Colonic mucosa (tissue), 4 donors: ENCODE data around the gene WDCP. TPM values are rescaled to one million over a fixed set of nuclear protein-coding genes. Genes with fewer than 3 reads are reported as not detected.
"Not testable (repeated sequence)": the region's sequence is repeated elsewhere in the genome, so short reads cannot be mapped to it uniquely, and the experiment has no call there.

ENCODE experiments used
- DNase-seq: peaks from one replicate; pipeline ENCODE4 v3.0.0-alpha.2; 2020
- H3K27ac ChIP-seq: fragments of 200-600 bp; one replicate; pipeline ENCODE4 v1.8.0; 2021
- H3K27me3 ChIP-seq: fragments of 200-600 bp; one replicate; pipeline ENCODE4 v1.8.0; 2021
- H3K36me3 ChIP-seq: fragments of 200-600 bp; one replicate; pipeline ENCODE4 v1.8.0; 2021
- H3K4me1 ChIP-seq: fragments of 200-600 bp; one replicate; pipeline ENCODE4 v1.8.0; 2021; ENCODE audit warnings: mild to moderate bottlenecking
- H3K4me3 ChIP-seq: fragments of 200-600 bp; one replicate; pipeline ENCODE4 v1.8.0; 2021
- H3K9ac ChIP-seq, 2 donors: one replicate each; pipeline ENCODE4 v1.7.0; 2013; ENCODE audit warnings: control low read depth in 2 of 2, low read depth in 2 of 2, low read length in 2 of 2
- H3K9me3 ChIP-seq: fragments of 200-600 bp; one replicate; pipeline ENCODE4 v1.8.0; 2021
- CTCF ChIP-seq: fragments of 200-600 bp; IDR thresholded peaks from one replicate; pipeline ENCODE4 v1.8.0; 2022; ENCODE audit warnings: antibody characterized with exemption, mild to moderate bottlenecking
- intact Hi-C: fragments of 100-400 bp; cut with DNase I; formaldehyde crosslinking; loops from one replicate; pipeline ENCODE4 v1.14.1; 2022
- total RNA-seq, 2 donors: library from RNA; stranded (reverse); fragmentation: NEBNext Ultra II Directional in 1 of 2; extraction: Animal tissue kit (Norgen Biotek cat#: 25700) in 1 of 2; gene quantifications; one replicate each; pipeline ENCODE4 v1.2.1, GENCODE V29; 2021
- donor health status: healthy.
- donor health status: DM: no; HTN: no; CAD: no.
- donor health status: DM: no; HTN: no; CAD: no.

Gene WDCP
- total RNA-seq, result 1 to 10 TPM; 4.5 to 6.8 TPM

- H3K27me3 ChIP-seq, result no peaks in the 10 kb centered on the region
- intact Hi-C loops, result no loop called here
- no peak for TF ChIP-seq CTCF
- H3K4me1 ChIP-seq, result peaks cover 11% of the 10 kb centered on the region
- DNase-seq, result peak; percentile 97
- peak within 1 kb of the TSS; percentile 44 for H3K27ac ChIP-seq
- peak within 1 kb of the TSS; percentile 54 for H3K4me3 ChIP-seq
- H3K9me3 ChIP-seq, result no peaks in the 10 kb centered on the region
- no peaks in the 10 kb centered on the region for H3K36me3 ChIP-seq
- H3K9ac ChIP-seq, result peak within 1 kb of the TSS; percentile 67 to 77
Measured at GRCh38 chr2:24046930-24047702, at the start of gene WDCP. TSS of gene WDCP (minus strand) at chr2:24047391. CDS start at chr2:24039494, 7,897 bp downstream.

GRCh38 chr2:24095171-24095677 is 48.0 kb upstream of the WDCP start:
- H3K27ac ChIP-seq, H3K9ac ChIP-seq, H3K4me3 ChIP-seq, H3K27me3 ChIP-seq, H3K36me3 ChIP-seq, H3K4me1 ChIP-seq, H3K9me3 ChIP-seq, DNase-seq, intact Hi-C loops: not testable (repeated sequence)

GRCh38 chr2:24093270-24093669 is 46.1 kb upstream of the WDCP start:
- intact Hi-C loops, H3K27ac ChIP-seq, H3K4me1 ChIP-seq, DNase-seq, H3K9ac ChIP-seq, H3K9me3 ChIP-seq, H3K36me3 ChIP-seq, H3K27me3 ChIP-seq, H3K4me3 ChIP-seq: not testable (repeated sequence)

- no peak for TF ChIP-seq CTCF
- Histone ChIP-seq H3K36me3 (no peaks in the 10 kb centered on the region), H3K27ac (no peak overlapping the region), H3K4me3 (no peak overlapping the region), H3K9ac (no peak overlapping the region), H3K27me3 (no peaks in the 10 kb centered on the region), H3K9me3 (no peaks in the 10 kb centered on the region), H3K4me1 (no peaks in the 10 kb centered on the region)
- intact Hi-C loops, result no loop called here
- no peak for DNase-seq
Measured at GRCh38 chr2:24088821-24089359, 41.7 kb upstream of the WDCP start.

GRCh38 chr2:24087032-24087431 is 39.8 kb upstream of the WDCP start:
- Histone ChIP-seq H3K4me3 (no peak overlapping the region), H3K9me3 (no peaks in the 10 kb centered on the region), H3K27me3 (no peaks in the 10 kb centered on the region), H3K4me1 (no peaks in the 10 kb centered on the region), H3K9ac (no peak overlapping the region), H3K27ac (no peak overlapping the region), H3K36me3 (no peaks in the 10 kb centered on the region)
- no peak for TF ChIP-seq CTCF
- no peak for DNase-seq
- intact Hi-C loops, result no loop called here

- Histone ChIP-seq H3K27ac (no peak overlapping the region), H3K4me1 (no peaks in the 10 kb centered on the region), H3K9ac (no peak overlapping the region), H3K9me3 (no peaks in the 10 kb centered on the region), H3K36me3 (no peaks in the 10 kb centered on the region), H3K27me3 (no peaks in the 10 kb centered on the region), H3K4me3 (no peak overlapping the region)
- intact Hi-C loops, result no loop called here
- no peak for TF ChIP-seq CTCF
- no peak for DNase-seq
Measured at GRCh38 chr2:24086241-24086640, 39.0 kb upstream of the WDCP start.
